GM19099 (cell line): Measurements from ENCODE around the gene SEZ6L.

Experiments
- POLR2A ChIP-seq: IDR thresholded peaks from 3 replicates; pipeline ENCODE4 v1.6.1; 2011; ENCODE audit warnings: low read depth; ENCODE audit not compliant: insufficient read length; ENCODE audit errors: extremely low read depth

Gene SEZ6L

GRCh38 chr22:26169315-26170111 is at the start of gene SEZ6L:
TSS of gene SEZ6L (plus strand) at chr22:26169462. CDS start at chr22:26169670, 208 bp downstream.
- no peak for TF ChIP-seq POLR2A

- TF ChIP-seq POLR2A: no peak
These were observed 46.3 kb upstream of the SEZ6L start for GRCh38 chr22:26122920-26123468.

GRCh38 chr22:26124991-26125725 is 44.1 kb upstream of the SEZ6L start:
- TF ChIP-seq POLR2A: no peak

- TF ChIP-seq POLR2A: no peak
These were observed 42.1 kb upstream of the SEZ6L start for GRCh38 chr22:26127126-26127525.

GRCh38 chr22:26127556-26127955 is 41.7 kb upstream of the SEZ6L start:
- TF ChIP-seq POLR2A: no peak

- TF ChIP-seq POLR2A: no peak
These were observed 37.6 kb upstream of the SEZ6L start for GRCh38 chr22:26131589-26132154.

GRCh38 chr22:26134654-26135330 is 34.5 kb upstream of the SEZ6L start:
- no peak for TF ChIP-seq POLR2A

GRCh38 chr22:26135806-26136205 is 33.5 kb upstream of the SEZ6L start:
- TF ChIP-seq POLR2A: no peak

GRCh38 chr22:26139310-26139709 is 30.0 kb upstream of the SEZ6L start:
- TF ChIP-seq POLR2A: no peak

- no peak for TF ChIP-seq POLR2A
These were observed 27.4 kb upstream of the SEZ6L start for GRCh38 chr22:26141831-26142230.

- TF ChIP-seq POLR2A: no peak
These were observed 25.4 kb upstream of the SEZ6L start for GRCh38 chr22:26143806-26144325.

GRCh38 chr22:26159886-26160285 is 9.4 kb upstream of the SEZ6L start:
- no peak for TF ChIP-seq POLR2A

- no peak for TF ChIP-seq POLR2A
These were observed 7.5 kb upstream of the SEZ6L start for GRCh38 chr22:26161746-26162145.

- no peak for TF ChIP-seq POLR2A
These were observed 6.3 kb upstream of the SEZ6L start for GRCh38 chr22:26162926-26163325.

GRCh38 chr22:26164174-26164573 is 5.1 kb upstream of the SEZ6L start:
- TF ChIP-seq POLR2A: no peak
